Spinal cord (tissue), 10 donors: ENCODE data around the gene SUZ12. TPM values are rescaled to one million over a fixed set of nuclear protein-coding genes. Genes with fewer than 3 reads are reported as not detected.
"Not testable (repeated sequence)": the region's sequence is repeated elsewhere in the genome, so short reads cannot be mapped to it uniquely, and the experiment has no call there.

Source experiments
- DNase-seq, 6 donors: peaks; one replicate each; pipeline versions ENCODE4 v3.0.0 to v3.0.0-alpha.2; 2013 to 2015; ENCODE audit warnings: low spot score in 6 of 6, low read depth in 4 of 6
- H3K27ac ChIP-seq: one replicate; pipeline ENCODE4 v1.5.1; 2013; ENCODE audit warnings: low read depth, low read length, control low read depth
- H3K27me3 ChIP-seq: one replicate; pipeline ENCODE4 v1.6.1; 2013; ENCODE audit warnings: low read length; ENCODE audit not compliant: control insufficient read depth, insufficient read depth
- H3K36me3 ChIP-seq: one replicate; pipeline ENCODE4 v1.6.1; 2013; ENCODE audit warnings: low read length; ENCODE audit not compliant: control insufficient read depth, insufficient read depth
- H3K4me1 ChIP-seq: one replicate; pipeline ENCODE4 v1.6.1; 2013; ENCODE audit warnings: low read length; ENCODE audit not compliant: control insufficient read depth, insufficient read depth
- H3K4me3 ChIP-seq: one replicate; pipeline ENCODE4 v1.5.1; 2013; ENCODE audit warnings: low read depth, low read length, control low read depth
- H3K9me3 ChIP-seq: one replicate; pipeline ENCODE4 v1.6.1; 2013; ENCODE audit warnings: low read length; ENCODE audit not compliant: control insufficient read depth, insufficient read depth
- WGBS: methylation state at CpG from one replicate; pipeline ENCODE4 v1.1.5; 2013; ENCODE audit warnings: missing lambda C conversion rate; ENCODE audit not compliant: insufficient coverage; 5-methylcytosine and 5-hydroxymethylcytosine counted together
- polyA plus RNA-seq, 2 donors: library from polyadenylated mRNA; unstranded; fragments of 120-200 nt; gene quantifications; one replicate each; pipeline ENCODE4 v1.2.1, GENCODE V29; 2013; ENCODE audit not compliant: insufficient read length in 2 of 2
- total RNA-seq, 2 donors: library from RNA; depleted of rRNA in 1 of 2; stranded (reverse); fragments of 120-200 nt in 1 of 2; fragments of >200 nt in 1 of 2; gene quantifications; one replicate each; pipeline versions ENCODE4 v1.2.3 to v1.2.4, GENCODE V29; 2013 to 2014
- donor health status: healthy.

Gene SUZ12
- total and polyA plus RNA-seq, 4 donors: 17.3 to 39.4 (median 25.8) TPM

- 58% methylated on average over 33 of the region's 36 CpGs for WGBS
- Histone ChIP-seq H3K27ac (no peak overlapping the region), H3K4me3 (no peak overlapping the region), H3K9me3 (no peaks in the 10 kb centered on the region), H3K36me3 (no peaks in the 10 kb centered on the region), H3K27me3 (peaks cover 20% of the 10 kb centered on the region), H3K4me1 (peaks cover 3% of the 10 kb centered on the region)
- DNase-seq: no peak
Measured at GRCh38 chr17:31916491-31917064, 20.2 kb upstream of the SUZ12 start.

- no peaks in the 10 kb centered on the region for H3K36me3 ChIP-seq
- H3K27me3 ChIP-seq: peaks cover 20% of the 10 kb centered on the region
- 19% methylated on average over 40 of the region's 45 CpGs for WGBS
- peaks cover 3% of the 10 kb centered on the region for H3K4me1 ChIP-seq
- H3K4me3 ChIP-seq: no peak overlapping the region
- no peak overlapping the region for H3K27ac ChIP-seq
- no peaks in the 10 kb centered on the region for H3K9me3 ChIP-seq
- DNase-seq: no peak
Measured at GRCh38 chr17:31917065-31917529, 19.7 kb upstream of the SUZ12 start.

- not testable (repeated sequence) for H3K27ac ChIP-seq, H3K4me3 ChIP-seq, H3K9me3 ChIP-seq, H3K36me3 ChIP-seq, H3K4me1 ChIP-seq, DNase-seq
- peaks cover 20% of the 10 kb centered on the region for H3K27me3 ChIP-seq
- 89% methylated on average over 4 of the region's 13 CpGs for WGBS
Measured at GRCh38 chr17:31917721-31918120, 19.1 kb upstream of the SUZ12 start.

GRCh38 chr17:31918701-31919128, 18.1 kb upstream of the SUZ12 start:
- peaks cover 20% of the 10 kb centered on the region for H3K27me3 ChIP-seq
- DNase-seq: no peak
- no peak overlapping the region for H3K4me3 ChIP-seq
- H3K9me3 ChIP-seq: no peaks in the 10 kb centered on the region
- H3K4me1 ChIP-seq: peaks cover 3% of the 10 kb centered on the region
- H3K27ac ChIP-seq: no peak overlapping the region
- no CpG with 5 or more reads among the region's 4 CpGs for WGBS
- no peaks in the 10 kb centered on the region for H3K36me3 ChIP-seq

- WGBS: 91% methylated on average over 4 of the region's 10 CpGs
- Histone ChIP-seq H3K27me3 (peaks cover 20% of the 10 kb centered on the region), H3K4me1 (peaks cover 3% of the 10 kb centered on the region), H3K36me3 (no peaks in the 10 kb centered on the region), H3K27ac (no peak overlapping the region), H3K4me3 (no peak overlapping the region), H3K9me3 (no peaks in the 10 kb centered on the region)
- DNase-seq: no peak
Measured at GRCh38 chr17:31919802-31920525, 16.8 kb upstream of the SUZ12 start.

GRCh38 chr17:31926100-31926729, 10.6 kb upstream of the SUZ12 start:
- H3K36me3 ChIP-seq: no peaks in the 10 kb centered on the region
- no peaks in the 10 kb centered on the region for H3K9me3 ChIP-seq
- WGBS: 100% methylated on average over 3 of the region's 5 CpGs

GRCh38 chr17:31931756-31932155, 5.1 kb upstream of the SUZ12 start:
- no peaks in the 10 kb centered on the region for H3K36me3 ChIP-seq
- DNase-seq: no peak
- no peaks in the 10 kb centered on the region for H3K9me3 ChIP-seq
- no peaks in the 10 kb centered on the region for H3K27me3 ChIP-seq
- H3K4me3 ChIP-seq: no peak overlapping the region
- H3K27ac ChIP-seq: no peak overlapping the region
- peaks cover 5% of the 10 kb centered on the region for H3K4me1 ChIP-seq
- WGBS: no CpG with 5 or more reads among the region's 1 CpG

More at GRCh38 chr17:31926100-31926729, 10.6 kb upstream of the SUZ12 start:
- H3K4me3 ChIP-seq: no peak overlapping the region
- no peak overlapping the region for H3K27ac ChIP-seq
- no peaks in the 10 kb centered on the region for H3K27me3 ChIP-seq
- no peaks in the 10 kb centered on the region for H3K4me1 ChIP-seq
- no peak for DNase-seq

- no peak overlapping the region for H3K27ac ChIP-seq
- H3K4me1 ChIP-seq: peaks cover 9% of the 10 kb centered on the region
- no CpG with 5 or more reads among the region's 5 CpGs for WGBS
- no peak for DNase-seq
- H3K4me3 ChIP-seq: no peak overlapping the region
- peaks cover under 1% of the 10 kb centered on the region for H3K36me3 ChIP-seq
- H3K9me3 ChIP-seq: no peaks in the 10 kb centered on the region
- H3K27me3 ChIP-seq: no peaks in the 10 kb centered on the region
Measured at GRCh38 chr17:31935512-31935911, 1.3 kb upstream of the SUZ12 start.

GRCh38 chr17:31937926-31938641, 1.3 kb downstream of the SUZ12 start:
- DNase-seq: peak in 1 of 6 donors; percentile 5
- H3K27me3 ChIP-seq, H3K4me1 ChIP-seq, H3K9me3 ChIP-seq, H3K27ac ChIP-seq: not testable (repeated sequence)
- H3K4me3 ChIP-seq: peak overlapping the region; percentile 33
- WGBS: no CpG with 5 or more reads among the region's 12 CpGs
- peaks cover 10% of the 10 kb centered on the region for H3K36me3 ChIP-seq
